ENCODE results near the gene GDF10. TPM values are rescaled to one million over a fixed set of nuclear protein-coding genes. Genes with fewer than 3 reads are reported as not detected.

Gene GDF10
- total RNA-seq, 1 donor from 2014 or later: not detected

- no peak for DNase-seq (ENCODE audit: low read depth in 2 of 2)
Observed at GRCh38 chr10:47312663-47312995, 12.6 kb downstream of the GDF10 start.

DNA sequence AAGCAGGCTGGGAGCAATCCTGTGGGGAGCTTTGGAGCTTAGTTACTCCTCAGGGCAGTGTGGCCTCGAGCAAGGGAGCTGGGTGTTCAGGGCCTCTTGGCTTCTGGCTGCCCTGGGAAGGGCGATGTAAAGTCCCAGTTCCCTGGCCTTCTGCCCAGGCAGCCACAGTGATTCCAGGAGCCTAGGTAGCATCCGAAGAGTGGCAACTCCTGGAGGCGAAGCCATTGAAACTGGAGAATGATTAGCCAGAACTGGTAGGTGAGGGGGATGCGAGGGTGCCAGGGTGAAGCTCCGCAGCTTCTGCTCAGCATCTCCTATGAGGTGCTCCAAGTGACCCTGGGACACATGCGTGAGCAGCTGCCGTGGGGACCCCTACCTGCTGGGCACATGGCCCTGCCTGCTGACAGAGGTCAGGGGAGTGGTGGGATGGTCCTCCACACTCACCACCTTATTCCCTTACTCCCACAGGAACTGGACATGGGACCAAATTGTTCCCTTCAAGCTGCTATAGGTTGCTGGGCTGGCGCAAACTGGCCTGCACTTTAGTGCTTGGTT lies 14.5 kb downstream of the GDF10 start:
- no peak for DNase-seq (ENCODE audit: low read depth in 2 of 2)

GRCh38 chr10:47315421-47315820 lies 15.4 kb downstream of the GDF10 start:
- no peak for DNase-seq (ENCODE audit: low read depth in 2 of 2)

DNA sequence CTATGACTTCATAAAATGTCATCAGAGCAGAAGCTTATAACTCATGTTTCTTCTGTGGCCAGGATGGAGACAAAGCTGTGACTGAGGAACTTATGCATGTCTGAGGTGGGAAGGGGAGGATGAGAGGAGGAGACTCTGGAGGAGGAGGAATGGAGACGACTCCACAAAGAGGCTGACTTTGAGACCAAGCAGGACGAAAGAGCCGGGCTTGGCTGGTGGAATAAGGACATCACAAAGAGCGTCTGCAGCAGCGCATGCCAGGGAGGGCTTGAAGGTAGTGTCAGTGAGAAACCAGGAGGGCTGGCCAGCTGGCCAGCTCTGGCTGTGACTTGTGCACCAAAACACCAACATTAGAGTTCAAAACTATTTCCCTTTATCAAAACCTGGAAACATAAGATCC lies 16.1 kb downstream of the GDF10 start:
- no peak for DNase-seq (ENCODE audit: low read depth in 2 of 2)

DNA sequence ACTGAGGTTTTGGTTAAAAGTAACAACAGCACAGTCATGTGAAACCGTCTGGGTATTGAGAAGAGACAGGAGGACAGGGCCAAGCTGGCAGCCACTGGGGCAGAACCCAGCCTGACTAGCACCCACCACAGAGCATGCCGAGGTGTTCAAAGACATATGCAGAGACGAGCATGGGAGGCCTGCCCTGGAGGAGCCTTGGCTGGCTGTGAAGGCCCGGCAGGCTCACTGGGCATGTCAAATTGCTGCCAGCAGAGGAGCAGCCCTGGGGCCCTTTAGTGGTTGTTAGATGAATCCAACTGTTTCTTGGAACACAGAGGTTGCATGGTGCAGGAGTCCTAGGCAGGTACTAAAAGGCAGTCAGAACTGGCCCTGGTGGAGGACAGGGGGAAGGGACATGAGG lies 17.3 kb downstream of the GDF10 start:
- no peak for DNase-seq (ENCODE audit: low read depth in 2 of 2)

DNA sequence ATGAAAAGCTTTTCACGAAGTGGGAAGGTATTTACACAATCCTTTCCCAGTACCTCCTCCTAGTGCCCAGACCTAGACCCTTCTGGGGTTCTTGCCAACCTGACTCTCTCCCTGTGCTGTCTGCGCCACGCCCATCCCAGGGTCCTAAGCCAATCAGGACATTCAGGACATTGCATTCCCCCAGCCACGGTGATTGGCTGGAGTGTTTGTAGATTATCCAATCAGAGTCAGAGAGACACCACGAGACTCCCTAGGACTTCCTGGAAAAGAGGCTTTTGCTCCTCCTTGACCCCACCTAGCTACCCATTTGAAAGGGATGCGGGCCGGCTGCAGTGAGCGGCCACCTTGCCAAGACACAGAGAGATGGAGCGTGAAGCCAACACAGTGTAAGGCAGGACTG lies 18.7 kb downstream of the GDF10 start:
- DNase-seq (ENCODE audit: low read depth in 2 of 2): no peak

DNA sequence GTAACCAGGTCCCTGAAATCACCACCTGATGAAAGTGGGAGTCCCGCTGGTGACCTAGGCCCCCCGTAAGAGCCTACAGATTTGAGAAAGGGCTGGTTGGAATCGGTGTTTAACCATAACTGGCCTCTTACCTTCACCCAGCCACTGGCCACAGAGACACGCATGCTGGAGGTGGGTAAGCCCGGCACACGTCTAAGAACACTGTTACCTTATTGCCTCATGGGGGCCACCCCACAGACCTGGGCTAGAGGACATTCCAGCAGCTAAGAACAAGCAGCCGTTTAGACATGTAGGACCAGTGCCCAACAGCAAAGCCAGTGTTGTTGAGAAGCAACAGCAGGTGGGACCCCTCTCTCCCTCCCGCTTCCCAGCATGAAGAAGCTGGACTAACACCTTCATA lies 19.8 kb downstream of the GDF10 start:
- no peak for DNase-seq (ENCODE audit: low read depth in 2 of 2)

- DNase-seq (ENCODE audit: low read depth in 2 of 2): no peak
Observed at GRCh38 chr10:47320812-47321211, 20.8 kb downstream of the GDF10 start.

GRCh38 chr10:47321521-47322195 lies 21.7 kb downstream of the GDF10 start:
- DNase-seq (ENCODE audit: low read depth in 2 of 2): no peak

GRCh38 chr10:47322300-47323061 lies 22.5 kb downstream of the GDF10 start, which contains the start of gene GDF2:
GDF2 (plus strand) TSS chr10:47322454; CDS start chr10:47322669, 215 bp downstream.
- no peak for DNase-seq (ENCODE audit: low read depth in 2 of 2)

DNA sequence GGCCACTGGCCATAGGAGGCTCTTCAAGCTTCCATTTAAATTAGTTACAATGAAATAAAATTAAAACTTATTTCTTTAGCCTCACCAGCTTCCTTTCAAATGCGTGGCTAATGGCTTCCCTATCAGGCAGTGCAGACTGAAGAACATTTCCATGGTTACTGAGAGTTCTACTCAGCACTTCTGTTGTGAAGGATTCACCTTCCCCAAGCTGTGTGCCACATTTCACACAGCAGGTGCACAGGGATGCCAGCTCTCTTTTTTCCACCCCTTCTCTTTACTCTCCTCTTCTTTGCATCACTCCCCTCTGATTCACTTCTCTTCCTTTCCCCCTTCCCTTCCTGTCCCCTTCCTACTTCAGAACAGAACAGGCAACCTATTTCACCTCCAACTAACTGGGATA lies 23.1 kb downstream of the GDF10 start:
- no peak for DNase-seq (ENCODE audit: low read depth in 2 of 2)

DNA sequence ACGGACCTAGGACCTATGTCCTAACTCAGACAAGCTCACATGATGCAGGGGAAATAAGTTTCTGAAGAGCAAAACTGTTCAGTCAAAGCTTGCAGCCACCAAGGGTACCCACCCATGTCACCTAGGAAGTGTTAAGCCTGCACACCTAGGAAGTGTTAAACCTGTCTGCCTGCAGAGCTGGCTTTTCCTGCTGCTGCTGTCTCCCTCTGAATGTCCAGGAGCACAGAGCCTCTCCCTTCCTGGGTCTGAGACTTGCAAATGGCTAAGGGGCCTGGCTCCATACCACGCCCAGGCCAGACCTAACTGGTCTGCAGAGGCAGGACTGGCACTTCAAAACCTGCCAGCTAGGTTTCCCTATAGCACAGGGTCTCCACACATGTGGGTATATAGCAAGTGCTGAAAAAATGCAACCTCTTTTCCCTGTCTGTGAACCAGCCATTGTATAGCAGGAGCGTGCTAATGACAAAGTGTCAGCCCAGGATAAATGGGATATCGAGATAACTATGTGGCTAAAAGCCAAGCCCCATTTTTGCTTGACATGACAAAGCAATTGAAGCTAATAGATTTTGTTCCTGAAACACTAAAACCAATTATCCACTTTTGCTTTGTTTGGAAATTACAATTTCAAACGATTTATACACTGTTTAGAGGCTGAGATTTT lies 23.8 kb downstream of the GDF10 start:
- no peak for DNase-seq (ENCODE audit: low read depth in 2 of 2)

GRCh38 chr10:47325303-47326291 lies 25.6 kb downstream of the GDF10 start:
- DNase-seq (ENCODE audit: low read depth in 2 of 2): no peak

GRCh38 chr10:47326306-47326926 lies 26.4 kb downstream of the GDF10 start:
- DNase-seq (ENCODE audit: low read depth in 2 of 2): no peak

- no peak for DNase-seq (ENCODE audit: low read depth in 2 of 2)
Observed at GRCh38 chr10:47326927-47327330, 26.9 kb downstream of the GDF10 start.

GRCh38 chr10:47329855-47330254 lies 29.9 kb downstream of the GDF10 start:
- DNase-seq (ENCODE audit: low read depth in 2 of 2): no peak

- DNase-seq (ENCODE audit: low read depth in 2 of 2): no peak
Observed at GRCh38 chr10:47330366-47330765, 30.4 kb downstream of the GDF10 start.

- DNase-seq (ENCODE audit: low read depth in 2 of 2): no peak
Observed at GRCh38 chr10:47330804-47331203, 30.8 kb downstream of the GDF10 start.

- DNase-seq (ENCODE audit: low read depth in 2 of 2): no peak
Observed at GRCh38 chr10:47331491-47331890, 31.5 kb downstream of the GDF10 start.

DNA sequence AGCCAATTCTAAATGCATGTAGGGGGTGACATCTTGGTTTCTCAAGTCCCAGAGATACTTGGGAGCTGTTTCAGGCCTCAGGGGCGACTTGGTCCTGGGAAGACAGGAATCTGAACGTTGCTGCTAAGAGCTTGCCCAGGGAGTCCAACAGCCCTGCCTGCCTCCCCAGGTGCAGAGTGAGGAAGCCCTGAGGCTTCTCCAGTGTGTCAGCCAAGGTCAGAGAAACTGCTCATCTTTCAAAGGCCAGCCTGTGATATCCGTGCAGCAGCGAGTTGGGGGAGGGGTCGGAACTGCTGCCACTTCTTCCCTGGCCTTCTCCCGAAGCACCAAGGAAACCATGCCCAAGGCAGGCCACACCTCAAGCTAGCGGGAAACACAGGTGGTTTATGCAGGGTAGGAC lies 32.0 kb downstream of the GDF10 start:
- no peak for DNase-seq (ENCODE audit: low read depth in 2 of 2)

DNA sequence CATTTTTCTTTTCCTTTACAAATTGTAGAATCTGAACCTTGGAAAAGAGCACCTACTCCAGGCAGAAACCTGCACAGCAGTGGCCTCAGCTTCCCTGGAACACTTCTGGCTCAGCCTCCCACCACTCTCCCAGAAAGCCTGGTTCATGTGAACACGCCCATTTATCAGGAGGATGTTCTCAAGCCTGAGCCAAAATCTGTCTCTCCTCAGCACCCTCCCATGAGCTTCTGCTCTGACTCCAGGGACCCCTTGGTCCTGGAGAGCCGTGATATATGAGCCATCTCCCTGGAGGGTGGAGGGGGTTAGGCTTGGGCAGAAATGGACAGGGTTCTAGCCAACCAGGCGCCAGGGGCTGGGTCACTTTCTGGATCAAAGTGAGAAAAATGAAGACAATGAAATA lies 32.4 kb downstream of the GDF10 start:
- no peak for DNase-seq (ENCODE audit: low read depth in 2 of 2)
